ENCODE data around the gene EVI5L. TPM values are rescaled to one million over a fixed set of nuclear protein-coding genes. Genes with fewer than 3 reads are reported as not detected.

The EVI5L gene
- total RNA-seq, 3 donors from 2014 or later: 7.5 to 12.5 (median 9.2) TPM

- peak overlapping the region in 2 of 3 donors; percentile 36 to 54 for H3K4me3 ChIP-seq
- intact Hi-C loops (cut with DNase I; ENCODE audit: low total_unique reads): no loop called here
- H3K4me1 ChIP-seq: peaks cover 0 to 8% of the 10 kb centered on the region in 2 donors
- H3K9me3 ChIP-seq: no peaks in the 10 kb centered on the region
- TF ChIP-seq POLR2A (IDR thresholded peaks at IDR 0.05): no peak
- TF ChIP-seq CTCF (IDR thresholded peaks at IDR 0.05): no peak
- no peak for TF ChIP-seq POLR2AphosphoS5 (IDR thresholded peaks at IDR 0.05)
- no peaks in the 10 kb centered on the region for H3K36me3 ChIP-seq
- H3K27ac ChIP-seq: no peak overlapping the region
- H3K27me3 ChIP-seq: peaks cover 5 to 20% of the 10 kb centered on the region in 2 donors
- peak in 1 of 2 donors; percentile 84 for DNase-seq (ENCODE audit: low spot score in 2 of 2)
These were observed 40.8 kb downstream of the EVI5L start for GRCh38 chr19:7870571-7871436.

- Histone ChIP-seq H3K27me3 (peaks cover 5 to 20% of the 10 kb centered on the region in 2 donors), H3K4me1 (peaks cover 0 to 8% of the 10 kb centered on the region in 2 donors), H3K4me3 (peak overlapping the region in 2 of 3 donors; percentile 36 to 54), H3K27ac (peak overlapping the region; percentile 28 to 52), H3K9me3 (no peaks in the 10 kb centered on the region), H3K36me3 (no peaks in the 10 kb centered on the region)
- DNase-seq (ENCODE audit: low spot score in 2 of 2): peak; percentile 93 to 97
- TF ChIP-seq CTCF (IDR thresholded peaks at IDR 0.05) (no peak), POLR2AphosphoS5 (IDR thresholded peaks at IDR 0.05) (no peak), POLR2A (IDR thresholded peaks at IDR 0.05) (no peak)
- intact Hi-C loops (cut with DNase I; ENCODE audit: low total_unique reads): no loop called here
These were observed 41.7 kb downstream of the EVI5L start for GRCh38 chr19:7871437-7872305.

GRCh38 chr19:7872306-7873204 lies 42.5 kb downstream of the EVI5L start:
- Histone ChIP-seq H3K27ac (peak overlapping the region; percentile 1 to 28), H3K27me3 (peaks cover 5 to 20% of the 10 kb centered on the region in 2 donors), H3K4me1 (peaks cover 0 to 8% of the 10 kb centered on the region in 2 donors), H3K36me3 (no peaks in the 10 kb centered on the region), H3K4me3 (peak overlapping the region in 2 of 3 donors; percentile 36 to 54), H3K9me3 (no peaks in the 10 kb centered on the region)
- DNase-seq (ENCODE audit: low spot score in 2 of 2): no peak
- intact Hi-C loops (cut with DNase I; ENCODE audit: low total_unique reads): loop anchor here (1.0 kb wide), 1 partner anchor 18 kb away; no protein-coding TSS in a partner anchor
- no peak for TF ChIP-seq POLR2A (IDR thresholded peaks at IDR 0.05)
- TF ChIP-seq CTCF (IDR thresholded peaks at IDR 0.05): no peak
- no peak for TF ChIP-seq POLR2AphosphoS5 (IDR thresholded peaks at IDR 0.05)

GRCh38 chr19:7873304-7874075 lies 43.5 kb downstream of the EVI5L start:
- Histone ChIP-seq H3K27me3 (peaks cover 5 to 20% of the 10 kb centered on the region in 2 donors), H3K9me3 (no peaks in the 10 kb centered on the region), H3K4me3 (peak overlapping the region in 2 of 3 donors; percentile 56 to 76), H3K36me3 (no peaks in the 10 kb centered on the region), H3K27ac (peak overlapping the region in 1 of 2 donors; percentile 70), H3K4me1 (peaks cover 0 to 8% of the 10 kb centered on the region in 2 donors)
- intact Hi-C loops (cut with DNase I; ENCODE audit: low total_unique reads): loop anchor here (1.0 kb wide), 1 partner anchor 17 kb away; no protein-coding TSS in a partner anchor
- TF ChIP-seq CTCF (IDR thresholded peaks at IDR 0.05) (no peak), POLR2A (IDR thresholded peaks at IDR 0.05) (no peak), POLR2AphosphoS5 (IDR thresholded peaks at IDR 0.05) (no peak)
- no peak for DNase-seq (ENCODE audit: low spot score in 2 of 2)

All from breast epithelium (tissue), 4 donors.